Measurements from ENCODE around the gene XXYLT1.

DNA sequence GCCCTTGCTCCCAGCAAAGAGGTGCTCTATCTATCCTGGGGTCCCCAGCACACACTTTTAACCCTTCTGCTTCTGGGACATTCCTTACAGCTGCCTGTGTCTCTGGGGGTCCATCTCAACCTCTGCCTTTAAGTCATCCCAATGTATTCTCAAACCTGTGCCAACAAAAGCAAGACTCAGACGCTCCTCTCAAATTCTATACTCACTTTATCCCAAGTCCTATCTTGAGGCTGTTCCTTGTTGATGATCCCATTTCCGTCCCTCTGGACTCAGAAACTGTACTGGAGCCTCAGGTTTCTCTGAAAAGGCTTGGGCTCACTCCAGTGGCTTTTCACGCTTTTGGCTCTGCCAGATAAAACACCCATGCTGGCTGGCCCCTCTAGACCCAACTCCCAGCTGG, 69.7 kb downstream of the XXYLT1 start:
- TF ChIP-seq EZH2 (IDR thresholded peaks at IDR 0.05; ENCODE audit: borderline replicate concordance, control insufficient read depth, low read depth, low read length): no peak
- TF ChIP-seq DPF2 (IDR thresholded peaks at IDR 0.05): no peak
- TF ChIP-seq USF2 (IDR thresholded peaks at IDR 0.05; ENCODE audit: borderline replicate concordance, low read depth, low read length): no peak
- TF ChIP-seq SMAD1 (IDR thresholded peaks at IDR 0.05; ENCODE audit: low read depth, partially characterized antibody): no peak
- no peak for TF ChIP-seq TAF1 (IDR thresholded peaks at IDR 0.05; ENCODE audit: borderline replicate concordance, low read depth, low read length)
- no peak for TF ChIP-seq CTCF (IDR thresholded peaks at IDR 0.05 in 2 of 3, conservative IDR thresholded peaks at IDR 0.05 in 1 of 3; ENCODE audit: control insufficient read depth in 2 of 3, extremely low read depth in 1 of 3, insufficient read depth in 1 of 3, low read depth in 3 of 3, low read length in 3 of 3)
- no peak for TF ChIP-seq BACH1 (IDR thresholded peaks at IDR 0.05; ENCODE audit: borderline replicate concordance)
- TF ChIP-seq, protein P1, sequence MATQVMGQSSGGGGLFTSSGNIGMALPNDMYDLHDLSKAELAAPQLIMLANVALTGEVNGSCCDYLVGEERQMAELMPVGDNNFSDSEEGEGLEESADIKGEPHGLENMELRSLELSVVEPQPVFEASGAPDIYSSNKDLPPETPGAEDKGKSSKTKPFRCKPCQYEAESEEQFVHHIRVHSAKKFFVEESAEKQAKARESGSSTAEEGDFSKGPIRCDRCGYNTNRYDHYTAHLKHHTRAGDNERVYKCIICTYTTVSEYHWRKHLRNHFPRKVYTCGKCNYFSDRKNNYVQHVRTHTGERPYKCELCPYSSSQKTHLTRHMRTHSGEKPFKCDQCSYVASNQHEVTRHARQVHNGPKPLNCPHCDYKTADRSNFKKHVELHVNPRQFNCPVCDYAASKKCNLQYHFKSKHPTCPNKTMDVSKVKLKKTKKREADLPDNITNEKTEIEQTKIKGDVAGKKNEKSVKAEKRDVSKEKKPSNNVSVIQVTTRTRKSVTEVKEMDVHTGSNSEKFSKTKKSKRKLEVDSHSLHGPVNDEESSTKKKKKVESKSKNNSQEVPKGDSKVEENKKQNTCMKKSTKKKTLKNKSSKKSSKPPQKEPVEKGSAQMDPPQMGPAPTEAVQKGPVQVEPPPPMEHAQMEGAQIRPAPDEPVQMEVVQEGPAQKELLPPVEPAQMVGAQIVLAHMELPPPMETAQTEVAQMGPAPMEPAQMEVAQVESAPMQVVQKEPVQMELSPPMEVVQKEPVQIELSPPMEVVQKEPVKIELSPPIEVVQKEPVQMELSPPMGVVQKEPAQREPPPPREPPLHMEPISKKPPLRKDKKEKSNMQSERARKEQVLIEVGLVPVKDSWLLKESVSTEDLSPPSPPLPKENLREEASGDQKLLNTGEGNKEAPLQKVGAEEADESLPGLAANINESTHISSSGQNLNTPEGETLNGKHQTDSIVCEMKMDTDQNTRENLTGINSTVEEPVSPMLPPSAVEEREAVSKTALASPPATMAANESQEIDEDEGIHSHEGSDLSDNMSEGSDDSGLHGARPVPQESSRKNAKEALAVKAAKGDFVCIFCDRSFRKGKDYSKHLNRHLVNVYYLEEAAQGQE (IDR thresholded peaks at IDR 0.05; ENCODE audit: low read depth, low read length): no peak
